ENCODE results near the gene CES5A.

DNA sequence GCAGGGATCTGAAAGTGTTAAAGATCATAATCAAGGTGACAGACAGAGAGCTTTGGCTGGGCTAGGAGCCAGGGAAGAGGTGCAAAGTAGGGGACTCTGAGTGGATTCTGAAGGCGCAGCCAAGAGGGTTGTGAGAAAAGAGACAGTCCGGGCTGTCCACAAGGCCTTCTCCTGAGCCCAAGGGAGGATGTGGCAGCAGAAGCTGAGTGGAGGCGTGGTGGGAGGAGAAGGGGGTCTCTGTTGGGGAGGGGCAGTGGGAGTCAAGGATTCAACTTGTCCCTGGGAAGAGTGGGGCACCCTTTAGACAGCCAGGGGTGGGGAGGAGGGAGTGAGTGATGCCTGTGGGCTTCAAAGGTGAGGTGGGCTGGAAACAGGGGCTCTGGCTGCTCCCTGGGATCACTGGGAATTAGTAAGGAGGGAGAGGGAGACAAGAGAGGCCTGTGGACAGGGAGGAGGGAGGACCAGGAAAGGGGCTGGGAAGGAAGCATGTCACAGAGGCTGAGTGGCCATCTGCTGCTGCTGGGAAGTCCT, 52.8 kb downstream of the CES5A start:
- TF ChIP-seq, protein P1, sequence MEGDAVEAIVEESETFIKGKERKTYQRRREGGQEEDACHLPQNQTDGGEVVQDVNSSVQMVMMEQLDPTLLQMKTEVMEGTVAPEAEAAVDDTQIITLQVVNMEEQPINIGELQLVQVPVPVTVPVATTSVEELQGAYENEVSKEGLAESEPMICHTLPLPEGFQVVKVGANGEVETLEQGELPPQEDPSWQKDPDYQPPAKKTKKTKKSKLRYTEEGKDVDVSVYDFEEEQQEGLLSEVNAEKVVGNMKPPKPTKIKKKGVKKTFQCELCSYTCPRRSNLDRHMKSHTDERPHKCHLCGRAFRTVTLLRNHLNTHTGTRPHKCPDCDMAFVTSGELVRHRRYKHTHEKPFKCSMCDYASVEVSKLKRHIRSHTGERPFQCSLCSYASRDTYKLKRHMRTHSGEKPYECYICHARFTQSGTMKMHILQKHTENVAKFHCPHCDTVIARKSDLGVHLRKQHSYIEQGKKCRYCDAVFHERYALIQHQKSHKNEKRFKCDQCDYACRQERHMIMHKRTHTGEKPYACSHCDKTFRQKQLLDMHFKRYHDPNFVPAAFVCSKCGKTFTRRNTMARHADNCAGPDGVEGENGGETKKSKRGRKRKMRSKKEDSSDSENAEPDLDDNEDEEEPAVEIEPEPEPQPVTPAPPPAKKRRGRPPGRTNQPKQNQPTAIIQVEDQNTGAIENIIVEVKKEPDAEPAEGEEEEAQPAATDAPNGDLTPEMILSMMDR (IDR thresholded peaks at IDR 0.05), result no peak
- TF ChIP-seq POLR2A (IDR thresholded peaks at IDR 0.05; ENCODE audit: low read length) (no peak), TP53 (CRISPR knock-in tag; IDR thresholded peaks at IDR 0.05) (no peak)
